Keratinocyte (primary cell): ENCODE results near the gene SLC10A3. TPM values are rescaled to one million over a fixed set of nuclear protein-coding genes. Genes with fewer than 3 reads are reported as not detected.
A peak's percentile ranks its signal among the peaks of the same experiment; 100 is the strongest.

Experiments used
- DNase-seq: peaks from one replicate; pipeline ENCODE4 v3.0.0-alpha.2; 2011; ENCODE audit warnings: low read depth, missing footprints, low spot score
- FAIRE-seq: peaks from 2 replicates; lab custom pipeline; 2011; peaks lifted over from hg19 to GRCh38; lab: Jason Lieb, UNC
- H2AFZ ChIP-seq: 2 replicates; pipeline ENCODE4 v1.6.0; 2012; ENCODE audit warnings: low read length, control low read depth, inconsistent platforms; ENCODE audit not compliant: control insufficient read depth
- H3K27ac ChIP-seq: 2 replicates; pipeline ENCODE4 v1.5.1; 2011; ENCODE audit warnings: low read length; ENCODE audit not compliant: control insufficient read depth, insufficient read depth
- H3K27me3 ChIP-seq: 3 replicates; pipeline ENCODE4 v1.6.0; 2011; ENCODE audit warnings: low read length; ENCODE audit not compliant: control insufficient read depth, insufficient read depth; ENCODE audit errors: extremely low read depth
- H3K36me3 ChIP-seq, 2 experiments: 2 replicates in 1 of 2; 3 replicates in 1 of 2; pipeline ENCODE4 v1.5.1; 2011; ENCODE audit warnings: low read length in 2 of 2, mild to moderate bottlenecking in 1 of 2; ENCODE audit not compliant: control insufficient read depth in 2 of 2, insufficient read depth in 2 of 2; ENCODE audit errors: extremely low read depth in 1 of 2
- H3K4me1 ChIP-seq: 3 replicates; pipeline ENCODE4 v1.5.1; 2011; ENCODE audit warnings: low read length; ENCODE audit not compliant: control insufficient read depth, insufficient read depth; ENCODE audit errors: extremely low read depth
- H3K4me2 ChIP-seq: 3 replicates; pipeline ENCODE4 v1.6.0; 2011; ENCODE audit warnings: low read depth, low read length; ENCODE audit not compliant: control insufficient read depth, insufficient read depth; ENCODE audit errors: extremely low read depth
- H3K4me3 ChIP-seq, 3 experiments: fragments of 200-600 bp in 1 of 3; sonication (generic) in 1 of 3; 2 replicates in 2 of 3; 3 replicates in 1 of 3; pipeline ENCODE4 v1.5.1; 2011 to 2016; ENCODE audit warnings: low read length in 3 of 3, mild to moderate bottlenecking in 3 of 3, control low read depth in 2 of 3, inconsistent platforms in 1 of 3, low read depth in 1 of 3, mixed read lengths in 1 of 3, mixed run types in 1 of 3, moderate library complexity in 1 of 3; ENCODE audit not compliant: control insufficient read depth in 2 of 3, insufficient read depth in 2 of 3; ENCODE audit errors: extremely low read depth in 1 of 3
- H3K79me2 ChIP-seq: 2 replicates; pipeline ENCODE4 v1.6.0; 2012; ENCODE audit warnings: low read length; ENCODE audit not compliant: control insufficient read depth, insufficient read depth
- H3K9ac ChIP-seq: 3 replicates; pipeline ENCODE4 v1.6.0; 2011; ENCODE audit warnings: low read length; ENCODE audit not compliant: control insufficient read depth, insufficient read depth; ENCODE audit errors: extremely low read depth
- H3K9me1 ChIP-seq: 3 replicates; pipeline ENCODE4 v1.6.0; 2011; ENCODE audit warnings: low read length; ENCODE audit not compliant: control insufficient read depth, insufficient read depth; ENCODE audit errors: extremely low read depth
- H3K9me3 ChIP-seq: 2 replicates; pipeline ENCODE4 v1.5.1; 2012; ENCODE audit warnings: low read depth, low read length; ENCODE audit not compliant: control insufficient read depth
- H4K20me1 ChIP-seq: 3 replicates; pipeline ENCODE4 v1.6.0; 2011; ENCODE audit warnings: low read length; ENCODE audit not compliant: control insufficient read depth, insufficient read depth; ENCODE audit errors: extremely low read depth
- CTCF ChIP-seq, 3 experiments: IDR thresholded peaks in 1 of 3; conservative IDR thresholded peaks in 1 of 3; optimal IDR thresholded peaks in 1 of 3; 2 replicates in 2 of 3; 3 replicates in 1 of 3; pipeline versions ENCODE3 to v1.5.1; 2011; ENCODE audit warnings: low read length in 3 of 3, mild to moderate bottlenecking in 3 of 3, moderate library complexity in 2 of 3, control low read depth in 1 of 3, inconsistent platforms in 1 of 3; ENCODE audit not compliant: insufficient read depth in 2 of 3; ENCODE audit errors: extremely low read depth in 1 of 3
- EZH2 ChIP-seq: IDR thresholded peaks from one replicate; pipeline ENCODE4 v1.6.1; 2012; ENCODE audit warnings: inconsistent platforms, mild to moderate bottlenecking, low read length, moderate library complexity
- dilution Hi-C: fragments of 300-500 bp; cut with MboI; formaldehyde crosslinking; loops from one replicate; pipeline ENCODE4 v1.7.0; 2020; ENCODE audit warnings: low sequenced_read_pairs; ENCODE audit not compliant: extremely low pct_ligation_motif_present
- polyA plus RNA-seq, 5 experiments: library from polyadenylated mRNA; depleted of rRNA in 3 of 5; stranded (reverse) in 3 of 5; stranded (forward) in 1 of 5; unstranded in 1 of 5; fragments of >200 nt; gene quantifications; 1 replicate in 1 of 5; 2 replicates in 3 of 5; 3 replicates in 1 of 5; pipeline versions ENCODE4 v1.2.1 to v1.2.3, GENCODE V29; 2011 to 2012; ENCODE audit warnings: missing spikeins in 2 of 5, low read depth in 1 of 5, low replicate concordance in 1 of 5

Gene SLC10A3
- polyA plus RNA-seq, 1 donor (not counting 4 experiments of a cell fraction or from before 2014, with no cell fraction given): 8.1 TPM

GRCh38 chrX:154517101-154517781 lies 26.8 kb upstream of the SLC10A3 start:
- Histone ChIP-seq H2AFZ (no peak overlapping the region), H3K9ac (no peak overlapping the region), H3K4me2 (peak overlapping the region; percentile 63), H3K27ac (peak overlapping the region; percentile 54), H4K20me1 (no peaks in the 10 kb centered on the region), H3K4me1 (peaks cover 2% of the 10 kb centered on the region), H3K27me3 (no peaks in the 10 kb centered on the region), H3K9me1 (no peaks in the 10 kb centered on the region), H3K36me3 (no peaks in the 10 kb centered on the region), H3K9me3 (no peaks in the 10 kb centered on the region), H3K79me2 (peaks cover 6% of the 10 kb centered on the region), H3K4me3 (peak overlapping the region in 1 of 3 experiments; percentile 69)
- no peak for DNase-seq
- TF ChIP-seq EZH2 (no peak), CTCF (optimal IDR thresholded peaks at IDR 0.05 in 1 of 3, IDR thresholded peaks at IDR 0.05 in 1 of 3, conservative IDR thresholded peaks at IDR 0.05 in 1 of 3; ENCODE audit: extremely low read depth in 1 of 3, insufficient read depth in 2 of 3, low read length in 3 of 3) (no peak)
- FAIRE-seq: no peak
- dilution Hi-C loops: no loop called here

- TF ChIP-seq EZH2: no peak
- peak overlapping the region; percentile 71 for H3K9ac ChIP-seq
- peak overlapping the region; percentile 54 for H3K27ac ChIP-seq
- no peaks in the 10 kb centered on the region for H3K36me3 ChIP-seq
- H3K79me2 ChIP-seq: peaks cover 6% of the 10 kb centered on the region
- H3K9me3 ChIP-seq: no peaks in the 10 kb centered on the region
- H4K20me1 ChIP-seq: no peaks in the 10 kb centered on the region
- FAIRE-seq (no peak), DNase-seq (no peak)
- H3K4me2 ChIP-seq: peak overlapping the region; percentile 63
- H3K9me1 ChIP-seq: no peaks in the 10 kb centered on the region
- dilution Hi-C loops: no loop called here
- H3K27me3 ChIP-seq: no peaks in the 10 kb centered on the region
- H3K4me1 ChIP-seq: peaks cover 2% of the 10 kb centered on the region
- H3K4me3 ChIP-seq: peak overlapping the region; percentile 28 to 69 (median 29)
- peak overlapping the region; percentile 78 for H2AFZ ChIP-seq
Observed at GRCh38 chrX:154516656-154517100, 26.2 kb upstream of the SLC10A3 start.
